ACC112 (cell line): ENCODE results near the gene RAB32.
A peak's percentile ranks its signal among the peaks of the same experiment; 100 is the strongest.

ENCODE experiments used
- H2AFZ ChIP-seq: fragments of 200-600 bp; sonication (generic); one replicate; pipeline ENCODE4 v1.6.0; 2017; ENCODE audit warnings: antibody characterized with exemption, low read length; ENCODE audit not compliant: unreplicated experiment
- H3K27ac ChIP-seq: fragments of 200-600 bp; sonication (generic); 2 replicates; pipeline ENCODE4 v1.5.1; 2014; ENCODE audit warnings: low read depth, mild to moderate bottlenecking, antibody characterized with exemption, low read length, moderate library complexity
- H3K27me3 ChIP-seq: fragments of 200-600 bp; sonication (generic); 2 replicates; pipeline ENCODE4 v1.6.1; 2014; ENCODE audit warnings: mild to moderate bottlenecking, antibody characterized with exemption, low read length, moderate library complexity, mixed read lengths; ENCODE audit not compliant: insufficient read depth
- H3K36me3 ChIP-seq: fragments of 200-600 bp; sonication (generic); 2 replicates; pipeline ENCODE4 v1.6.1; 2016; ENCODE audit warnings: mild to moderate bottlenecking, antibody characterized with exemption, low read length, moderate library complexity, mixed read lengths; ENCODE audit not compliant: insufficient read depth
- H3K4me1 ChIP-seq: fragments of 200-600 bp; sonication (generic); one replicate; pipeline ENCODE4 v1.6.1; 2016; ENCODE audit warnings: low read length, mixed read lengths; ENCODE audit not compliant: insufficient read depth, unreplicated experiment, control insufficient read depth
- H3K4me3 ChIP-seq: fragments of 200-600 bp; sonication (generic); 2 replicates; pipeline ENCODE4 v1.5.1; 2014; ENCODE audit warnings: mild to moderate bottlenecking, low read depth, low read length
- H3K79me2 ChIP-seq: fragments of 200-600 bp; sonication (generic); one replicate; pipeline ENCODE4 v1.6.0; 2016; ENCODE audit warnings: low read length; ENCODE audit not compliant: control insufficient read depth, unreplicated experiment, insufficient read depth

The RAB32 gene

DNA sequence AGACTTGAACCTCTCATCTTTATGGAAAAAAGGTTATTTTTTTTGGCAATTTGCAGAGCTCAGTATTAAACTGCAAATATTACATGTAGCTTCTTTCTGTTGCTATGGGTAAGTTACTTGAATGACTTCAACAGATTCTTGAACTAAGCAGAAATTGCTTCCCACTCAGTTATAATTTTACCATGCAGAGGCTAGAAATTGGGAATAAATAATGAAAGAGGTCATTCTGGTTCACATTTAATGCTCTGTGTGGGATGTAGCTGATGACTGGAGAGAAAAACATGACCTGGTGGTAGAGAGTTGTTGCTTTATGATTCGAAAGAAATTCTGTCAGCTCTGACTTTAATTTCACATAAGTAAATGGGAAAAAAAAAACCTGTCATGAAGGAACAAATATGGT is 38.3 kb downstream of the RAB32 start:
- Histone ChIP-seq H3K4me1 (no peaks in the 10 kb centered on the region), H2AFZ (no peak overlapping the region), H3K79me2 (no peaks in the 10 kb centered on the region), H3K36me3 (no peaks in the 10 kb centered on the region), H3K27ac (no peak overlapping the region), H3K27me3 (no peaks in the 10 kb centered on the region), H3K4me3 (no peak overlapping the region)

DNA sequence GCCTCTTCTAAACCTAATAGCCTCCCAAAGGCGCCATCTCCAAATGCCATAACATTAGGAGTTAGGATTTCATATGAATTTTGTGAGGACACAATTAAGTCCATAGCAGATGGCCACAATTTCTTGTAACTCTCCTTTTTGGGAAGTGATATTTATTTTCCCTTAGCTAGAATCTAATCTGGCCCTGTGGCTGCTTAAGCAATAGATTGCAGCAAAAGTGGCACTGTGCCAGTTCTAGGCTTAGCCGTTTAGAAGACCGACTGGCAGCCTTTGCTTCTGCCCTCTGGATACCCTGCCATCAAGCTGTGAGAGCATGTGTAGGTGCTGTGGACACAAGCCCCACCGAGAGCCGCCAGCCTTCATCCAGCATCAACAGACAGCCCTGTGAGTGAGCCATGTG is 39.2 kb downstream of the RAB32 start:
- no peaks in the 10 kb centered on the region for H3K36me3 ChIP-seq
- no peaks in the 10 kb centered on the region for H3K79me2 ChIP-seq
- H3K4me3 ChIP-seq: no peak overlapping the region
- H2AFZ ChIP-seq: no peak overlapping the region
- no peak overlapping the region for H3K27ac ChIP-seq
- H3K27me3 ChIP-seq: no peaks in the 10 kb centered on the region
- no peaks in the 10 kb centered on the region for H3K4me1 ChIP-seq

DNA sequence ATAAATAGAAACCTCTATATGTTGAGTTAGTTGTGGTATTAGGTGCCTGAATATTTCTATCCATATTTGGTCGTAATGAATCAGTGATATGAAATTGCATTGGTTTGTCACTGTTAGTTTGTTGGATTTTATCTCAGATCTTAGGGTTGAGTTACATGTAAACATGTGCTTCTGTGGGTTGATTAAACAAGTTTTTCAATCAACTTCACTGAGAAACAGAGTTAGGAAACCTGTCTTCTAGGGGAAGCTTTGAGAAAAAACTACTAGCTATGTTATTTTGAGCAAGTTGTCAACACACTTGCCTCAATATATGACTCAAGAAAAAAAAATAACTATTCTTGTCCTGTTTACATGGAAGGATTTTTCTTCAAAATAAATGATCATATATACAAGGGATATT is 40.3 kb downstream of the RAB32 start:
- H3K4me3 ChIP-seq: no peak overlapping the region
- no peak overlapping the region for H3K27ac ChIP-seq
- no peak overlapping the region for H2AFZ ChIP-seq
- H3K79me2 ChIP-seq: no peaks in the 10 kb centered on the region
- H3K36me3 ChIP-seq: no peaks in the 10 kb centered on the region
- H3K4me1 ChIP-seq: no peaks in the 10 kb centered on the region
- H3K27me3 ChIP-seq: 0 out of 2 replicates have a peak, but pooled peaks cover 3% of the 10 kb centered on the region

DNA sequence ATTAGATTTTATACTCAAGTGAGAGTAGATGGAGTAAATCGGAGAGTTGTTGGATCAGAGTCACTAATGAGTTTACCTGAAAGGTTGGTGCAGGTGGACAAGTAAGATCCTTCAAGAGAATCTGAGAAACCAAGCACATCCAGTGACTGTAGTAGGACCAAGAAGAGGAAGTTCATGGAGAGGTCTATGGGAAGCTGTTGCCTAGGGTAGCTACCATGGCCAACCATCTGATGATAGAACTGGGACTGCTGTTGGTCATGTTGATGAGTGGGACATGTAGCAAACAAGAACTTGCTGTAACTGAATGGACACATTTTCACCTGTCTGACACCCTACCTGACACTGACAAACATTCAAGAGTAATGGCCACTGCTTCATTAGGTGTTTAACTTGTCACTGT is 43.8 kb downstream of the RAB32 start:
- Histone ChIP-seq H3K27ac (no peak overlapping the region), H3K4me3 (no peak overlapping the region), H3K27me3 (0 out of 2 replicates have a peak, but pooled peaks cover 3% of the 10 kb centered on the region), H3K79me2 (no peaks in the 10 kb centered on the region), H3K36me3 (no peaks in the 10 kb centered on the region), H2AFZ (no peak overlapping the region), H3K4me1 (no peaks in the 10 kb centered on the region)

DNA sequence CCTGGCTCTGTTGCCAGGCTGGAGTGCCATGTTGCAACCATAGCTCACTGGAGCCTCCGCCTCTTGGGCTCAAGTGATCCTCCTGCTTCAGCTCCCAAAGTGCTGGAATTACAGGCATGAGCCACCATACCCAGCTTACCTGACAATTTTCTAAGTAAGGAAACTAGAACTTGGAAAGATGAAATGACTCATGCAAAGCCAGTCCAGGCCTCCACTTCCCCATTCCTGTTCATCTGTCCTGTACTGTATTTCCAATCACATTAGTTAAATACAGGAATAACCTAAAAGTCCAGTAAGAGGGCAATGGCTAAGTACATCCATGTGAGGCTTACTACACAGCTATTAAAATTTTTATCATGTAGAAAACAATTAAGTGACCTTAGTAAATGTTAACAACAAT is 46.9 kb downstream of the RAB32 start:
- Histone ChIP-seq H3K36me3 (no peaks in the 10 kb centered on the region), H3K79me2 (no peaks in the 10 kb centered on the region), H3K27me3 (peaks cover 12% of the 10 kb centered on the region; the same call in 1 of the 2 replicates), H2AFZ (no peak overlapping the region), H3K27ac (no peak overlapping the region), H3K4me1 (no peaks in the 10 kb centered on the region), H3K4me3 (no peak overlapping the region)

DNA sequence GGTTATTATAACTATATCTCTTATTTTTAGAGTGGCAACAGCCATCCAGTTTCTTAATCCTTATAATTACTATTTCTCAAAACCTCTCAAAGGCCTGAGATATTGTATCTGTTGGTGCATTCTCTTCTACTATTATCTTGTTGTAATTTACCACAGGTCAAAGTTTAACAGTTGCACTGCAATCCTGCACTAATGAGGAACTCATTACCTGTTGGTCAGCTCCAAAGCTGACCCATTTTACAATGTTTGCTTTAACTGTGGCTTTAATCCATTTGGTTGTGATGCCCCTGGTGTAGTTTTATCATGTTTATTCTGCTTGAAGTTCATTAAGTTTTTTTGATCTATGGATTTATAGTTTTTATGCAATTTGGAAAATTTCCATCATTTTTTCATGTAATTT is 48.8 kb downstream of the RAB32 start:
- H3K36me3 ChIP-seq: no peaks in the 10 kb centered on the region
- no peak overlapping the region for H3K27ac ChIP-seq
- no peaks in the 10 kb centered on the region for H3K4me1 ChIP-seq
- no peaks in the 10 kb centered on the region for H3K79me2 ChIP-seq
- no peak overlapping the region for H2AFZ ChIP-seq
- H3K4me3 ChIP-seq: no peak overlapping the region
- peaks cover 15% of the 10 kb centered on the region; the same call in 1 of the 2 replicates for H3K27me3 ChIP-seq

DNA sequence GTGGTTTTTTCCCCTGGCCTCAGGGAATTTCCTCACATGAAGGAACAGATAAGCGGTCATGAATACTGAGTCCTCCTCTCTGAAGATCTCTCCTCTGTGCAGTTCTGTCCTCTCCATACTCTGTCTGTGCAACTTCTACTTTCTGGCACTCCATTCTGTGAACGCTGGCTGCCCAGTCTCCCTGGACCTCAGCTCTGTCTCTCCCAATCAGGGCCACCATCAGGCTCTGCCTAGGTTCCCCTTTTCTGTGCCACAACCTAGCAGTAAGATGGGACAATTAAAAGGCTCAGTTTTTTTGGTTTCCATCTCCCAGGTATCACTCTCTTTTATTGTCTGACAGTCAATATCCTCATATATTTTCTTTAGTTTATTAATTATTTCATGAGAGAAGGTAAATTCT is 50.4 kb downstream of the RAB32 start:
- H3K79me2 ChIP-seq: no peaks in the 10 kb centered on the region
- H3K4me1 ChIP-seq: peaks cover 5% of the 10 kb centered on the region
- peaks cover 13% of the 10 kb centered on the region; the same call in 1 of the 2 replicates for H3K27me3 ChIP-seq
- H2AFZ ChIP-seq: no peak overlapping the region
- no peak overlapping the region for H3K27ac ChIP-seq
- H3K36me3 ChIP-seq: no peaks in the 10 kb centered on the region
- no peak overlapping the region for H3K4me3 ChIP-seq

DNA sequence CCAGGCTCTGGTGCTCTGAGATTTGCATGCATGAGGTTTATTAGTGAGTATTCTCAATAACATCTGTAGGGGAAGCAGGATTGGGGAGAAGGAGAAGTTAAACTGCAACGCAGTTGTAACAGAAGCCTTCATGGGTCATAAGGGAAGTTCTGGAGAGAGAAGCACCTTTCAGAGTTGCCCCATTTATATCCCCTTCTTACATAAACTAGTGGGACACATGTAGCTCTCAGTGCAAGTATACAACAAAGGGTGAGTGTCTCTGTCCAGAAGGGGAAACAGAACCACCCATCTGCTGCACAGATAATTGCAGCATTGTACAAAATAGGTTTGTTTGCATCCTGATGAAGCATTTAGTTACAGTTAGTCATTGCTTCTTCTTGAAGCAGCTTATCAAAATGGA is 50.9 kb downstream of the RAB32 start:
- no peak overlapping the region for H3K4me3 ChIP-seq
- no peak overlapping the region for H3K27ac ChIP-seq
- peaks cover 5% of the 10 kb centered on the region for H3K4me1 ChIP-seq
- H3K27me3 ChIP-seq: peaks cover 13% of the 10 kb centered on the region; the same call in 1 of the 2 replicates
- H3K36me3 ChIP-seq: no peaks in the 10 kb centered on the region
- H3K79me2 ChIP-seq: no peaks in the 10 kb centered on the region
- no peak overlapping the region for H2AFZ ChIP-seq

DNA sequence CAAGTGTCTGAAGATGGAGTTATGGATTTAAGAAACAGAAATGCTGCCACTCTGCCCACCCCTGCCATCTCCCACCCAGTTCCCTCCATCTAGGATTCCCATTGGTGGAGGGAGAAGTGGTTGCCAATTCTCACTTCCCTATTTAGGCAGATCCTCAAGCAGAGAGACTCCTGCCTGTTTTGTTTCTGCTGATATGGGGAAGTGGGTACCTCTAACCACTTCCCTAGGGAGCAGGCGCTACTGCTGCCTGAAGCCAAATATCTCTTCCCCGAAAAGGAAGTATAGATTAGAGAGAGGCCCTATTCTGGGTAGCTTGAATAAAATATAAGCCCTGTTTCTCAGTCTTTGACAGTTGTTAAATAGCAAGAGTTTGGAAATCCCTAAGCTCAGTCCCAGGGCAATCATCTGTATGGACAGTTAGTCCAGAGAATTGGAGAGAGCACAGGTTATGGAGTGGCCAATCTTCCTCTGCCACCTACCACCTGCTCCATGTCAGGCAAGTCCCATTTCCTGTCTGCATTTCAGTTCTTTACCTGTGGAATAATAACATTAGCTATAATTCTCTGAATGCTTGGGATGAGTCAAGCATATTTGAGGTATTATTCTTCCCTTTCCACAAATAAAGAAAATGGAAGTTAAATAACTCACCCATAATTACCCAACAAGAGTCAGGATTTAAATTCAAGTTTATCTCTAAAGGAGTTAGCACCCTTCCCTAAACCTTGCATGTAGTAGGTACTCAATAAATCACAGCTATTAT is 52.5 kb downstream of the RAB32 start:
- H2AFZ ChIP-seq: no peak overlapping the region
- H3K27me3 ChIP-seq: peaks cover 13% of the 10 kb centered on the region; the same call in 1 of the 2 replicates
- H3K27ac ChIP-seq: no peak overlapping the region
- no peaks in the 10 kb centered on the region for H3K79me2 ChIP-seq
- no peak overlapping the region for H3K4me3 ChIP-seq
- no peaks in the 10 kb centered on the region for H3K36me3 ChIP-seq
- H3K4me1 ChIP-seq: peaks cover 5% of the 10 kb centered on the region

DNA sequence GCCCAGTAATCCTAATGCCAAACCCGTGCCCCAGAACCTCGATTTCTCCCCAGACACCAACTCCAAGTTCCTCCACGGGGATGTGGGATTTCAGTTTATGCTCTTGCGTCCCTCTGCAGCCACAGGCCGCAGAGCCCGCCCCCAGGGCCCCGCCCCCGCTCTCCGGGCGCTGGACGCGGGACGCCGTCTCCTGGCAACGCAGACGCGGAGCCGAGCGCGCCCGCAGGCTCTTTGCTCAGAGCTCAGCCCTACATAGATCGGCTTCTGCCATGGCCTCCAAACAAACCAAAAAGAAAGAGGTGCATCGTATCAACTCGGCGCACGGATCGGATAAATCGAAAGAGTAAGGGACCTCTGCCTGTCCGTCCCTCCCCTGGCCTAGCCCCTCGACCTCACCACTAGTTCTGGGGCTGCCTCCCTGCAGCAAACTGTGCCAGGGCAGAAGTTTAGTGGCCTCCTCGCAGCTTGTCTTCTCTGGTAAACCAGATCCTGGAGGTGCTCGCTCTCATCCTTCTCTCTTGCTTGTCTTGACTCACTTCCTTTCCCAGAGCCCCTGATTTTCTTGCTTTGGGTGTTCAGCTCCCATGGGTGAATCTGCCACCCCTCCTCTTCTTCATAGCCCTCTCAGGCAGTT is 55.3 kb downstream of the RAB32 start, which contains the start of gene ADGB:
Gene ADGB (plus strand): TSS at position 201 of the 634 bp plus-strand sequence. CDS start 69 bp downstream, at position 270.
- no peak within 1 kb of the TSS for H3K27ac ChIP-seq
- H3K79me2 ChIP-seq: no peaks in the 10 kb centered on the region
- peaks cover 13% of the 10 kb centered on the region; the same call in 1 of the 2 replicates for H3K27me3 ChIP-seq
- H3K4me1 ChIP-seq: peaks cover 5% of the 10 kb centered on the region
- peak within 1 kb of the TSS; percentile 74 for H3K4me3 ChIP-seq
- H2AFZ ChIP-seq: peak within 1 kb of the TSS; percentile 47
- no peaks in the 10 kb centered on the region for H3K36me3 ChIP-seq

DNA sequence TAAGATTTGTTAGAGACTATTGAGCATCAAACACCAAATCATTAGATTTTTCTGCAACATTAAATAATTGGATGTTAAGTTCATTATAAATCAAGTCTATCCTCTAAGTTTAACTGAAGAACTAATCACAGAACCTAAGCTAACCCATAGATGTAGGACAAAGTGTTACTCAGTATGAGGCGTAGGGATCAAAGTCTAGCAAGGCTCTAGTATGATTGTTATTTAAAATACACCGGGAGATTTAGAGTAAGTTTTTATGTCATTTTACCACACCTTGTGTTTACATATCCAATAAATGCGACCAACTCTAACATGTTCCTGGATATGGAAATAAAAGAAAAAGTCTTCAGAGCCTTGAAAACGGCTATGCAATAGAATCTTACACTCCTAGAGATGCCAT is 57.7 kb downstream of the RAB32 start:
- Histone ChIP-seq H3K4me1 (peaks cover 5% of the 10 kb centered on the region), H2AFZ (no peak overlapping the region), H3K79me2 (no peaks in the 10 kb centered on the region), H3K36me3 (no peaks in the 10 kb centered on the region), H3K4me3 (no peak overlapping the region), H3K27ac (no peak overlapping the region), H3K27me3 (no peaks in the 10 kb centered on the region; the same call in 1 of the 2 replicates)
